Measurements from ENCODE around the gene CEP89.

- TF ChIP-seq, protein P1, sequence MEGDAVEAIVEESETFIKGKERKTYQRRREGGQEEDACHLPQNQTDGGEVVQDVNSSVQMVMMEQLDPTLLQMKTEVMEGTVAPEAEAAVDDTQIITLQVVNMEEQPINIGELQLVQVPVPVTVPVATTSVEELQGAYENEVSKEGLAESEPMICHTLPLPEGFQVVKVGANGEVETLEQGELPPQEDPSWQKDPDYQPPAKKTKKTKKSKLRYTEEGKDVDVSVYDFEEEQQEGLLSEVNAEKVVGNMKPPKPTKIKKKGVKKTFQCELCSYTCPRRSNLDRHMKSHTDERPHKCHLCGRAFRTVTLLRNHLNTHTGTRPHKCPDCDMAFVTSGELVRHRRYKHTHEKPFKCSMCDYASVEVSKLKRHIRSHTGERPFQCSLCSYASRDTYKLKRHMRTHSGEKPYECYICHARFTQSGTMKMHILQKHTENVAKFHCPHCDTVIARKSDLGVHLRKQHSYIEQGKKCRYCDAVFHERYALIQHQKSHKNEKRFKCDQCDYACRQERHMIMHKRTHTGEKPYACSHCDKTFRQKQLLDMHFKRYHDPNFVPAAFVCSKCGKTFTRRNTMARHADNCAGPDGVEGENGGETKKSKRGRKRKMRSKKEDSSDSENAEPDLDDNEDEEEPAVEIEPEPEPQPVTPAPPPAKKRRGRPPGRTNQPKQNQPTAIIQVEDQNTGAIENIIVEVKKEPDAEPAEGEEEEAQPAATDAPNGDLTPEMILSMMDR (IDR thresholded peaks at IDR 0.05; ENCODE audit: insufficient read depth, low read length, poor library complexity, severe bottlenecking) = no peak
- no peak for TF ChIP-seq EZH2phosphoT487 (conservative IDR thresholded peaks at IDR 0.05; ENCODE audit: low read length)
Measured at GRCh38 chr19:32852216-32852615, 119.5 kb downstream of the CEP89 start.
